Stomach (tissue), 4 donors: ENCODE results near the gene COA5.

ENCODE experiments used
- POLR2AphosphoS5 ChIP-seq, 3 donors: sonication (generic); formaldehyde crosslinking; IDR thresholded peaks; one replicate each; pipeline ENCODE4 v1.6.1; 2016; ENCODE audit warnings: antibody characterized with exemption in 3 of 3
- TF ChIP-seq, protein P1 (sequence below), 7 experiments: fragments of 450-650 bp in 4 of 7; fragments of 200-600 bp in 3 of 7; sonication (generic) in 3 of 7; IDR thresholded peaks; one replicate each; pipeline ENCODE4 v1.5.1; 2016 to 2019; ENCODE audit warnings: antibody characterized with exemption in 7 of 7, control low read depth in 2 of 7, mild to moderate bottlenecking in 1 of 7

DNA sequence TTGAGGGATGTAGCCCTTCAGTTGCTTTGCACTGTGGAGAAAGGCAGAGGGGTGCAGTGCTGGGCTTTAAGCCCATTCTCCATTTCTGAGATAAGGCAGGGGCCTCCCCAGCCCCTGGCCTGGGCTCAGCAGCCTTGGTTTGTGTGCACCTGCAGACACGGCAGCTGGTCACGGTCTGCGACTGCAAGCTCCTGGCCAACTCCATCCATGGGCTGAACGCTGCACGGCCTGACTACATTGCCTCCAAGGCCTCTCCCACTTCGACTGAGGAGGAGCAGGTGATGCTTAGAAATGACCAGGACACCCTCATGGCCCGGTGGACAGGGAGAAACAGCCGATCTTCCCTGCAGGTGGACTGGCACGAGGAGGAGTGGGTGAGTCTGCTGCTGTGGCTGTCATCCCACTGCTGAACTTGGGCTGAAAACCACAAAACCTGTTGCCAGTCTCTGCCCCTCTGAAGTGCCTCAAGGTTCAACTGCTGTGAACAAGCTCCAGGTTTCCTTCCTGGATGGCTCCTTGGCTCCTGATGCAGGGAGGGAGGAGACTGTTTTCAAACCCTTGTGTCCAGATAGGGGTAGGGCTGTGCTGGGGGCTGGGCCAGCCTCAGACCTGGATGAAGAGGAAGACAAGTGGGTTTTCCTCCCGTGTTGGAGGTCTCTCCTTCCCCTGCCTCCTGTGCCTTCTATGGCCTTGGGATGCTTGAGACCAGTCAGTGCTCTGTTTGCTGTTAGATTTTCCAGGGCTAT, 54.0 kb downstream of the COA5 start:
- TF ChIP-seq, protein P1, sequence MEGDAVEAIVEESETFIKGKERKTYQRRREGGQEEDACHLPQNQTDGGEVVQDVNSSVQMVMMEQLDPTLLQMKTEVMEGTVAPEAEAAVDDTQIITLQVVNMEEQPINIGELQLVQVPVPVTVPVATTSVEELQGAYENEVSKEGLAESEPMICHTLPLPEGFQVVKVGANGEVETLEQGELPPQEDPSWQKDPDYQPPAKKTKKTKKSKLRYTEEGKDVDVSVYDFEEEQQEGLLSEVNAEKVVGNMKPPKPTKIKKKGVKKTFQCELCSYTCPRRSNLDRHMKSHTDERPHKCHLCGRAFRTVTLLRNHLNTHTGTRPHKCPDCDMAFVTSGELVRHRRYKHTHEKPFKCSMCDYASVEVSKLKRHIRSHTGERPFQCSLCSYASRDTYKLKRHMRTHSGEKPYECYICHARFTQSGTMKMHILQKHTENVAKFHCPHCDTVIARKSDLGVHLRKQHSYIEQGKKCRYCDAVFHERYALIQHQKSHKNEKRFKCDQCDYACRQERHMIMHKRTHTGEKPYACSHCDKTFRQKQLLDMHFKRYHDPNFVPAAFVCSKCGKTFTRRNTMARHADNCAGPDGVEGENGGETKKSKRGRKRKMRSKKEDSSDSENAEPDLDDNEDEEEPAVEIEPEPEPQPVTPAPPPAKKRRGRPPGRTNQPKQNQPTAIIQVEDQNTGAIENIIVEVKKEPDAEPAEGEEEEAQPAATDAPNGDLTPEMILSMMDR (IDR thresholded peaks at IDR 0.05) = no peak
- TF ChIP-seq POLR2AphosphoS5 (IDR thresholded peaks at IDR 0.05) = no peak
